HepG2 (cell line): ENCODE results near the gene HINT1. TPM values are rescaled to one million over a fixed set of nuclear protein-coding genes. Genes with fewer than 3 reads are reported as not detected.

Experiments
- HOXA9 ChIP-seq: sonication (generic); formaldehyde crosslinking; IDR thresholded peaks from 2 replicates; pipeline ENCODE4 v1.8.1; 2022; ENCODE audit warnings: missing genetic modification reagents, mild to moderate bottlenecking, moderate library complexity, borderline replicate concordance
- LCORL ChIP-seq, 2 experiments: fragments of 450-650 bp in 1 of 2; sonication (generic) in 1 of 2; formaldehyde crosslinking in 1 of 2; IDR thresholded peaks; 2 replicates each; pipeline versions ENCODE4 v1.5.0 to v1.6.1; 2017 to 2020; ENCODE audit warnings: antibody characterized with exemption in 1 of 2, missing genetic modification reagents in 1 of 2
- MAFF ChIP-seq: IDR thresholded peaks from 2 replicates; pipeline ENCODE4 v1.6.1; 2011; ENCODE audit warnings: low read depth, low read length, improper control_type of control experiment
- MXI1 ChIP-seq: IDR thresholded peaks from 3 replicates; pipeline ENCODE4 v1.6.1; 2012; ENCODE audit warnings: low read depth, low read length, inconsistent platforms, borderline replicate concordance
- POLR2G ChIP-seq: fragments of 200-400 bp; formaldehyde crosslinking; IDR thresholded peaks from 2 replicates; pipeline ENCODE4 v1.6.1; 2018; ENCODE audit warnings: mild to moderate bottlenecking, low read depth, low read length, moderate library complexity
- SALL1 ChIP-seq: sonication (generic); formaldehyde crosslinking; IDR thresholded peaks from 2 replicates; pipeline ENCODE4 v1.8.0; 2022; ENCODE audit warnings: mild to moderate bottlenecking, missing genetic modification reagents
- SMARCC2 ChIP-seq: fragments of 450-650 bp; IDR thresholded peaks from 2 replicates; pipeline ENCODE4 v1.6.1; 2017; ENCODE audit warnings: antibody characterized with exemption, mild to moderate bottlenecking
- TBX3 ChIP-seq: fragments of 450-650 bp; IDR thresholded peaks from 2 replicates; pipeline ENCODE4 v1.6.1; 2017; ENCODE audit warnings: antibody characterized with exemption, mild to moderate bottlenecking, inconsistent platforms, borderline replicate concordance
- THAP9 ChIP-seq: sonication (generic); formaldehyde crosslinking; IDR thresholded peaks from 2 replicates; pipeline ENCODE4; 2020; ENCODE audit warnings: missing genetic modification reagents, mild to moderate bottlenecking, borderline replicate concordance
- XBP1 ChIP-seq: sonication (generic); formaldehyde crosslinking; IDR thresholded peaks from 2 replicates; pipeline ENCODE4 v1.5.0; 2020; ENCODE audit warnings: missing genetic modification reagents
- ZBTB38 ChIP-seq: sonication (generic); formaldehyde crosslinking; IDR thresholded peaks from 2 replicates; pipeline ENCODE4 v1.5.1; 2020; ENCODE audit warnings: mild to moderate bottlenecking, missing genetic modification reagents
- ZKSCAN1 ChIP-seq: fragments of 150-350 bp; IDR thresholded peaks from 2 replicates; pipeline ENCODE4 v1.6.1; 2014; ENCODE audit warnings: low read length
- ZNF251 ChIP-seq: sonication (generic); formaldehyde crosslinking; IDR thresholded peaks from 2 replicates; pipeline ENCODE4 v1.9.0; 2021; ENCODE audit warnings: mild to moderate bottlenecking, missing genetic modification reagents
- ZNF318 ChIP-seq: sonication (generic); formaldehyde crosslinking; IDR thresholded peaks from 2 replicates; pipeline ENCODE4 v1.4.0; 2020; ENCODE audit warnings: mild to moderate bottlenecking, missing genetic modification reagents
- ZNF768 ChIP-seq: sonication (generic); formaldehyde crosslinking; IDR thresholded peaks from 2 replicates; pipeline ENCODE4 v1.4.0; 2020; ENCODE audit warnings: missing genetic modification reagents
- polyA plus RNA-seq, 8 experiments: library from polyadenylated mRNA; depleted of rRNA in 3 of 8; stranded (reverse) in 7 of 8; unstranded in 1 of 8; fragments of >200 nt; fragmentation: Illumina TruSeq in 4 of 8; extraction: Trizol in 4 of 8; gene quantifications; 2 replicates each; pipeline versions ENCODE4 v1.2.1 to v1.2.3, GENCODE V29; 2011 to 2016; ENCODE audit warnings: low read depth in 4 of 8, missing spikeins in 1 of 8, mixed read lengths in 1 of 8; ENCODE audit not compliant: insufficient read depth in 1 of 8
- total RNA-seq, 5 experiments: library from RNA; depleted of rRNA; stranded (reverse); fragments of >200 nt; fragmentation: Illumina TruSeq; extraction: Trizol; gene quantifications; 2 replicates each; pipeline ENCODE4 v1.2.3, GENCODE V29; 2016; ENCODE audit warnings: low read depth in 1 of 5

Gene HINT1
- total and polyA plus RNA-seq, 2 of the 13 experiments (the other 11 are each of a cell fraction or from before 2014, with no cell fraction given), result 428 to 997 TPM

- TF ChIP-seq ZNF318 (CRISPR knock-in tag) (no peak), ZNF251 (CRISPR knock-in tag) (no peak), ZKSCAN1 (no peak), POLR2G (peak; percentile 90), ZNF768 (CRISPR knock-in tag) (no peak), SMARCC2 (no peak), THAP9 (CRISPR knock-in tag) (no peak), XBP1 (CRISPR knock-in tag) (0 out of 2 replicates have a peak, but pooled peaks have one; percentile 34), HOXA9 (CRISPR knock-in tag) (no peak), MAFF (no peak), TBX3 (no peak), ZBTB38 (CRISPR knock-in tag) (0 out of 2 replicates have a peak, but pooled peaks have one; percentile 62), SALL1 (peak; percentile 86), MXI1 (peak; percentile 59; the same call in 1 of the 3 replicates), LCORL (IDR thresholded peaks at IDR 0.05) (no peak), LCORL (CRISPR knock-in tag; IDR thresholded peaks at IDR 0.05) (peak; percentile 41; the same call in 1 of the 2 replicates)
These were observed at the start of gene HINT1 (continued) for GRCh38 chr5:131165119-131165727.
